CD4-positive, alpha-beta T cell treated with Interferon alpha-2 for 1 hour (primary cell): ENCODE results near the gene DOCK6.
A peak's percentile ranks its signal among the peaks of the same experiment; 100 is the strongest.

Experiments
- DNase-seq, 2 donors: peaks; one replicate each; pipeline ENCODE4 v3.0.0-alpha.2; 2020 to 2022

Gene DOCK6

GRCh38 chr19:11261971-11262839, at the start of gene DOCK6:
TSS of gene DOCK6 (minus strand) at chr19:11262524. CDS start at chr19:11262440, 84 bp downstream.
- DNase-seq: peak in 1 of 2 donors; percentile 14

- DNase-seq: no peak
Observed at GRCh38 chr19:11306337-11306736, 44.0 kb upstream of the DOCK6 start.

- DNase-seq: no peak
Observed at GRCh38 chr19:11304936-11305335, 42.6 kb upstream of the DOCK6 start.

- DNase-seq: no peak
Observed at GRCh38 chr19:11300811-11301120, 38.4 kb upstream of the DOCK6 start.

- DNase-seq: no peak
Observed at GRCh38 chr19:11299946-11300810, 37.9 kb upstream of the DOCK6 start.

- no peak for DNase-seq
Observed at GRCh38 chr19:11296264-11296663, 33.9 kb upstream of the DOCK6 start.

GRCh38 chr19:11295665-11296245, 33.4 kb upstream of the DOCK6 start, which contains the start of gene TSPAN16:
TSS of gene TSPAN16 (plus strand) at chr19:11296160. CDS start at chr19:11296298, 138 bp downstream.
- no peak for DNase-seq

- no peak for DNase-seq
Observed at GRCh38 chr19:11295180-11295579, 32.9 kb upstream of the DOCK6 start.

GRCh38 chr19:11293433-11294389, 31.4 kb upstream of the DOCK6 start:
- peak; percentile 84 for DNase-seq

- DNase-seq: no peak
Observed at GRCh38 chr19:11291991-11292390, 29.7 kb upstream of the DOCK6 start.

- DNase-seq: no peak
Observed at GRCh38 chr19:11291415-11291814, 29.1 kb upstream of the DOCK6 start.

- DNase-seq: no peak
Observed at GRCh38 chr19:11290256-11290655, 27.9 kb upstream of the DOCK6 start.

- DNase-seq: peak in 1 of 2 donors; percentile 3
Observed at GRCh38 chr19:11288349-11288748, 26.0 kb upstream of the DOCK6 start.

- no peak for DNase-seq
Observed at GRCh38 chr19:11286312-11286974, 24.1 kb upstream of the DOCK6 start.

GRCh38 chr19:11284515-11284914, 22.2 kb upstream of the DOCK6 start:
- DNase-seq: no peak

- DNase-seq: no peak
Observed at GRCh38 chr19:11281356-11282049, 19.2 kb upstream of the DOCK6 start.

- DNase-seq: peak; percentile 30 to 75
Observed at GRCh38 chr19:11279505-11280236, 17.3 kb upstream of the DOCK6 start.

GRCh38 chr19:11278670-11279069, 16.3 kb upstream of the DOCK6 start:
- no peak for DNase-seq

GRCh38 chr19:11274533-11275086, 12.3 kb upstream of the DOCK6 start:
- no peak for DNase-seq

- DNase-seq: no peak
Observed at GRCh38 chr19:11273989-11274388, 11.7 kb upstream of the DOCK6 start.
